Upper lobe of right lung (tissue), 1 donor: ENCODE measurements around the gene TMEM139. TPM values are rescaled to one million over a fixed set of nuclear protein-coding genes. Genes with fewer than 3 reads are reported as not detected.
"Not testable (repeated sequence)": the region's sequence is repeated elsewhere in the genome, so short reads cannot be mapped to it uniquely, and the experiment has no call there.

Source experiments
- ATAC-seq: fragments of 200-7000 bp; cut with Tn5 transposase; one replicate; pipeline ENCODE4 v1.9.1; 2020; ENCODE audit warnings: mild to moderate bottlenecking, moderate library complexity
- DNase-seq: peaks from one replicate; pipeline ENCODE4 v3.0.0-alpha.2; 2020
- H3K27ac ChIP-seq: fragments of 200-600 bp; one replicate; pipeline ENCODE4 v1.8.0; 2022
- H3K27me3 ChIP-seq: fragments of 200-600 bp; one replicate; pipeline ENCODE4 v1.8.0; 2022; ENCODE audit warnings: mild to moderate bottlenecking
- H3K36me3 ChIP-seq: fragments of 200-600 bp; one replicate; pipeline ENCODE4 v1.8.0; 2022
- H3K4me1 ChIP-seq: fragments of 200-600 bp; one replicate; pipeline ENCODE4 v1.8.0; 2022
- H3K4me3 ChIP-seq: fragments of 200-600 bp; one replicate; pipeline ENCODE4 v1.8.0; 2022; ENCODE audit warnings: mild to moderate bottlenecking
- H3K9me3 ChIP-seq: fragments of 200-600 bp; one replicate; pipeline ENCODE4 v1.8.0; 2022
- CTCF ChIP-seq: fragments of 200-600 bp; IDR thresholded peaks from one replicate; pipeline ENCODE4 v1.8.0; 2022; ENCODE audit warnings: antibody characterized with exemption
- intact Hi-C: fragments of 100-400 bp; cut with DNase I; formaldehyde crosslinking; loops from one replicate; pipeline ENCODE4 v1.11.0; 2022
- total RNA-seq: library from RNA; stranded (reverse); fragmentation: NEBNext Ultra II Directional; extraction: Animal tissue kit (Norgen Biotek cat#: 25700); gene quantifications from one replicate; pipeline ENCODE4 v1.2.1, GENCODE V29; 2021
- donor health status: DM: no; HTN: yes; CAD: no; lungs with severe emphysema.

Gene TMEM139
- total RNA-seq, 1 donor from 2014 or later: 25.1 TPM

GRCh38 chr7:143286522-143286890, 1.7 kb downstream of the TMEM139 start:
- intact Hi-C loops: no loop called here
- Histone ChIP-seq H3K36me3 (no peaks in the 10 kb centered on the region), H3K4me1 (peaks cover 32% of the 10 kb centered on the region), H3K9me3 (no peaks in the 10 kb centered on the region), H3K4me3 (no peak overlapping the region), H3K27ac (no peak overlapping the region), H3K27me3 (no peaks in the 10 kb centered on the region)
- no peak for TF ChIP-seq CTCF
- DNase-seq: no peak
- no peak for ATAC-seq

DNA sequence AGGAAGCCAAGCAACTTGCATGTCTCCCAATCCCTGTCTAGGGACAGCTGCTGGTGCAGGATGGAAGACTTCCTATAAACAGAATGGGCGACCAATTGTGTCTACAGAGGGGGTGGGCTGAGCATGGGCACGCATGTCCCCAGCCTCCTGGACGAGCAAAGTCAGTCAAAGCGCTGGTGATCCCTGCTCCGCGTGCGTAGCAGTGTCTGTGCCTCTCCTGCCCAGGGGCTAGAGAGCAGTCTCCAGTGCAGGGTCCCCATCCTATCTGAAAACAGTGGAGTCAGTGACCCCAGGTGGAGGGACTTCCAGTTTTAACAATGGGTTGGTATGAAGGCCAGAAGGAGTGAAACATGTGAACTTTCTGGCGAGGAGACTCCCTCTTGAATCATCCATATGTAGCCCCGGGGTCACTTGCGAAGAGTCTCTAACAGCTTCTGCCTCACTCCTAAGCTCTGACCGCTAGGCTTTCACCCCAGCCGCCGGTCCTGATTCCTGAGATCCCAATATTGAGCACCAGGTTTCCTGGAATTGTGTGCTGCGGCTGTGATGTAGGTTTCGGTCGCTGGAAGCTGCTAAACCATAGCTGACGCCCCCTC, 2.7 kb downstream of the TMEM139 start:
- Histone ChIP-seq H3K27me3 (no peaks in the 10 kb centered on the region), H3K9me3 (no peaks in the 10 kb centered on the region), H3K4me1 (peaks cover 32% of the 10 kb centered on the region), H3K4me3 (peak overlapping the region; percentile 93), H3K27ac (peak overlapping the region; percentile 58), H3K36me3 (peaks cover 8% of the 10 kb centered on the region)
- ATAC-seq (no peak), DNase-seq (no peak)
- intact Hi-C loops: no loop called here
- no peak for TF ChIP-seq CTCF

GRCh38 chr7:143287935-143288826, 3.4 kb downstream of the TMEM139 start, which contains the start of gene CASP2:
Gene CASP2 (plus strand): TSS chr7:143288351. CDS start chr7:143288456, 105 bp downstream.
- peak within 1 kb of the TSS; percentile 92 for H3K27ac ChIP-seq
- ATAC-seq (peak; percentile 94), DNase-seq (peak; percentile 100)
- H3K27me3 ChIP-seq: no peaks in the 10 kb centered on the region
- H3K9me3 ChIP-seq: no peaks in the 10 kb centered on the region
- peak within 1 kb of the TSS; percentile 93 for H3K4me3 ChIP-seq
- peak; percentile 45 for TF ChIP-seq CTCF
- intact Hi-C loops: no loop called here
- H3K36me3 ChIP-seq: peaks cover 16% of the 10 kb centered on the region
- peaks cover 32% of the 10 kb centered on the region for H3K4me1 ChIP-seq

DNA sequence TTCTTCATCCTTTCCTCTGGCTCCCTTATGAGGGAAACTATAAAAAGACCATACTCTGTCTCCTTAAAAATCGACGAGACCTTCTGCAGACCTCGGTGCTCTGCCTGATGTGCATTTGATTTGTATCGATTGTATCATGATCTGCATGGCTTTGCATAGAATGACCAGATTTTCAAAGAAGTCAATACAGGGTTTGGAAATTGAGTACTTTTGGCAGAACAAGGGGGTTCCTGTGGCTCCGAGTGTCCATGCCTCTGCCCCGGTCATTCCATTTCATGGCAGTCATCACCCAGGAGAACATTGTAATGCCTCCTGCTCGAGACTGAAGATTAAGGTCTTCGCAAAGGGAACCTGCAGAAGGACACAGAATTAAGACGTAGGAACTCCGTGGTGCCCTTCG, 4.1 kb downstream of the TMEM139 start:
- Histone ChIP-seq H3K4me1 (peaks cover 32% of the 10 kb centered on the region), H3K36me3 (peaks cover 22% of the 10 kb centered on the region), H3K9me3 (no peaks in the 10 kb centered on the region), H3K4me3 (peak overlapping the region; percentile 93), H3K27ac (peak overlapping the region; percentile 92), H3K27me3 (no peaks in the 10 kb centered on the region)
- TF ChIP-seq CTCF: no peak
- no peak for DNase-seq
- intact Hi-C loops: no loop called here
- ATAC-seq: no peak

GRCh38 chr7:143289421-143289820, 4.7 kb downstream of the TMEM139 start:
- no peak for TF ChIP-seq CTCF
- Histone ChIP-seq H3K4me1 (peaks cover 32% of the 10 kb centered on the region), H3K9me3 (no peaks in the 10 kb centered on the region), H3K36me3 (peaks cover 28% of the 10 kb centered on the region), H3K4me3 (peak overlapping the region; percentile 93), H3K27ac (peak overlapping the region; percentile 92), H3K27me3 (no peaks in the 10 kb centered on the region)
- intact Hi-C loops: no loop called here
- ATAC-seq: no peak
- DNase-seq: no peak

GRCh38 chr7:143289888-143290287, 5.1 kb downstream of the TMEM139 start:
- Histone ChIP-seq H3K27ac (peak overlapping the region; percentile 92), H3K4me1 (peaks cover 32% of the 10 kb centered on the region), H3K4me3 (peak overlapping the region; percentile 93), H3K36me3 (peaks cover 33% of the 10 kb centered on the region)
- DNase-seq, ATAC-seq, H3K27me3 ChIP-seq, intact Hi-C loops, H3K9me3 ChIP-seq: not testable (repeated sequence)
